GM11168 (cell line): Measurements from ENCODE around the gene TNK2.
"Not testable (repeated sequence)": the region's sequence is repeated elsewhere in the genome, so short reads cannot be mapped to it uniquely, and the experiment has no call there.

ENCODE experiments used
- in situ Hi-C: fragments of 300-500 bp; cut with MboI; formaldehyde crosslinking; loops from one replicate; pipeline ENCODE4 v1.12.0; 2022; ENCODE audit warnings: low sequenced_read_pairs; ENCODE audit not compliant: unreplicated experiment

TNK2 gene

GRCh38 chr3:195825857-195826804 lies 82.2 kb downstream of the TNK2 start:
- in situ Hi-C loops: no loop called here

GRCh38 chr3:195825191-195825588 lies 83.2 kb downstream of the TNK2 start:
- in situ Hi-C loops: no loop called here

GRCh38 chr3:195824425-195825190 lies 83.7 kb downstream of the TNK2 start:
- in situ Hi-C loops: not testable (repeated sequence)

- in situ Hi-C loops: no loop called here
Measured at GRCh38 chr3:195823999-195824398, 84.4 kb downstream of the TNK2 start.

- in situ Hi-C loops: no loop called here
Measured at GRCh38 chr3:195823280-195823679, 85.1 kb downstream of the TNK2 start.

- in situ Hi-C loops: no loop called here
Measured at GRCh38 chr3:195822131-195822696, 86.1 kb downstream of the TNK2 start.

GRCh38 chr3:195821403-195822130 lies 86.8 kb downstream of the TNK2 start:
- in situ Hi-C loops: no loop called here

- in situ Hi-C loops: no loop called here
Measured at GRCh38 chr3:195820901-195821300, 87.5 kb downstream of the TNK2 start.

- in situ Hi-C loops: no loop called here
Measured at GRCh38 chr3:195820186-195820585, 88.2 kb downstream of the TNK2 start.

- in situ Hi-C loops: no loop called here
Measured at GRCh38 chr3:195818301-195818700, 90.0 kb downstream of the TNK2 start.

- in situ Hi-C loops: no loop called here
Measured at GRCh38 chr3:195817578-195818135, 90.7 kb downstream of the TNK2 start.

- in situ Hi-C loops: not testable (repeated sequence)
Measured at GRCh38 chr3:195816276-195816913, 92.0 kb downstream of the TNK2 start.

GRCh38 chr3:195815169-195815771 lies 93.1 kb downstream of the TNK2 start:
- in situ Hi-C loops: no loop called here

GRCh38 chr3:195813916-195814640 lies 94.3 kb downstream of the TNK2 start:
- in situ Hi-C loops: no loop called here
